Measurements from ENCODE around the gene RGS7.
"Not testable (repeated sequence)": the region's sequence is repeated elsewhere in the genome, so short reads cannot be mapped to it uniquely, and the experiment has no call there.

RGS7 gene

GRCh38 chr1:241095847-241096246 is 261.2 kb downstream of the RGS7 start:
- in situ Hi-C loops (cut with HindIII; ENCODE audit: low sequenced_read_pairs), result no loop called here
- DNase-seq (ENCODE audit: low read depth), result no peak
- TF ChIP-seq, protein P1, sequence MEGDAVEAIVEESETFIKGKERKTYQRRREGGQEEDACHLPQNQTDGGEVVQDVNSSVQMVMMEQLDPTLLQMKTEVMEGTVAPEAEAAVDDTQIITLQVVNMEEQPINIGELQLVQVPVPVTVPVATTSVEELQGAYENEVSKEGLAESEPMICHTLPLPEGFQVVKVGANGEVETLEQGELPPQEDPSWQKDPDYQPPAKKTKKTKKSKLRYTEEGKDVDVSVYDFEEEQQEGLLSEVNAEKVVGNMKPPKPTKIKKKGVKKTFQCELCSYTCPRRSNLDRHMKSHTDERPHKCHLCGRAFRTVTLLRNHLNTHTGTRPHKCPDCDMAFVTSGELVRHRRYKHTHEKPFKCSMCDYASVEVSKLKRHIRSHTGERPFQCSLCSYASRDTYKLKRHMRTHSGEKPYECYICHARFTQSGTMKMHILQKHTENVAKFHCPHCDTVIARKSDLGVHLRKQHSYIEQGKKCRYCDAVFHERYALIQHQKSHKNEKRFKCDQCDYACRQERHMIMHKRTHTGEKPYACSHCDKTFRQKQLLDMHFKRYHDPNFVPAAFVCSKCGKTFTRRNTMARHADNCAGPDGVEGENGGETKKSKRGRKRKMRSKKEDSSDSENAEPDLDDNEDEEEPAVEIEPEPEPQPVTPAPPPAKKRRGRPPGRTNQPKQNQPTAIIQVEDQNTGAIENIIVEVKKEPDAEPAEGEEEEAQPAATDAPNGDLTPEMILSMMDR (IDR thresholded peaks at IDR 0.05; ENCODE audit: low read depth, low read length, missing control alignments), result no peak
- H3K4me3 ChIP-seq (ENCODE audit: low read depth, low read length), result no peak overlapping the region

DNA sequence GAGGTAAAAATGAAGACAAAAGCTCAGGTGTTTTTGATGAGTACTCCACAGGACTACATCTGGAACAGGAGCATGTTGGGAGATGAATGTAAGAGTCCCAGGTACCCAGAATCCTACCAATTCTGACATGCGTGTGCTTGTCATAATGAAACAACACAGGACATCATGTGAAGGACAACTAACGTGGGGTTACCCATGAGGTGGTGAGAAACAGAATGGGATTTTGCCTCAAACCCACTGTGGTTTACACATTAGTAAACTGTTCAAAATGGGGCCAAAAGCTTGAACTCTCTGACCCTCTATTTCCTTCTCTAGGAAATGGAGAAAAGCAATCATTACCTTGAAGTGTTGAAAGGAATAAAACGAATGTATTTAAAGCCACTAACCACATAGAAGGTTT is 266.2 kb downstream of the RGS7 start:
- in situ Hi-C loops (cut with HindIII; ENCODE audit: low sequenced_read_pairs), result no loop called here
- DNase-seq (ENCODE audit: low read depth), result no peak
- TF ChIP-seq, protein P1 (IDR thresholded peaks at IDR 0.05; ENCODE audit: low read depth, low read length, missing control alignments), result no peak
- H3K4me3 ChIP-seq (ENCODE audit: low read depth, low read length), result no peak overlapping the region

DNA sequence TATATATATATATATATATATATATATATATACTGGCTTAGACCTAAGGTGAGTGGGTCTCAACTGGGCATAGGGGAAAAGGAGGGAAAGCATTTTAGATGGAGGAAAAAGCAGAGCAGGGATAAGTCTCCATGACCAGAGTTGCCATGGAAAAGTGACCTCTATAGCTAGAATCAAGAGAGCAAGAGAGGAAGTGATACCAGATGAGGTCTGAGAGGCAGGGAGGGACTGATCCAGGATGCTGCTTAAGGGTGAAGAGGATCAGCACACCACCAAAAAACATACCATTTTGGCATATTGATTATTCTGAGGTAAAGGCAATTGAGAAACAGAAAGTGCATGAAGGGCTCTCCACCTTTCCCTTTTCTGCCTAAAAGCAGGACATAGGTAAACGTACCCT is 267.9 kb downstream of the RGS7 start:
- DNase-seq (ENCODE audit: low read depth); in situ Hi-C loops (cut with HindIII; ENCODE audit: low sequenced_read_pairs); H3K4me3 ChIP-seq (ENCODE audit: low read depth, low read length): not testable (repeated sequence)

DNA sequence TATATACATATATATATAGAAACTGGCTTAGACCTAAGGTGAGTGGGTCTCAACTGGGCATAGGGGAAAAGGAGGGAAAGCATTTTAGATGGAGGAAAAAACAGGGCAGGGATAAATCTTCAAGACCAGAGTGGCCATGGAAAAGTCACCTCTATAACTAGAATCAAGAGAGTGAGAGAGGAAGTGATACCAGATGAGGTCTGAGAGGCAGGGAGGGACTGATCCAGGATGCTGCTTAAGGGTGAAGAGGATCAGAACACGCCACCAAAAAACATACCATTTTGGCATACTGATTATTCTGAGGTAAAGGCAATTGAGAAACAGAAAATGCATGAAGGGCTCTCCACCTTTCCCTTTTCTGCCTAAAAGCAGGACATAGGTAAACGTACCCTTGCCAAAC is 268.9 kb downstream of the RGS7 start:
- H3K4me3 ChIP-seq (ENCODE audit: low read depth, low read length); DNase-seq (ENCODE audit: low read depth); in situ Hi-C loops (cut with HindIII; ENCODE audit: low sequenced_read_pairs): not testable (repeated sequence)

DNA sequence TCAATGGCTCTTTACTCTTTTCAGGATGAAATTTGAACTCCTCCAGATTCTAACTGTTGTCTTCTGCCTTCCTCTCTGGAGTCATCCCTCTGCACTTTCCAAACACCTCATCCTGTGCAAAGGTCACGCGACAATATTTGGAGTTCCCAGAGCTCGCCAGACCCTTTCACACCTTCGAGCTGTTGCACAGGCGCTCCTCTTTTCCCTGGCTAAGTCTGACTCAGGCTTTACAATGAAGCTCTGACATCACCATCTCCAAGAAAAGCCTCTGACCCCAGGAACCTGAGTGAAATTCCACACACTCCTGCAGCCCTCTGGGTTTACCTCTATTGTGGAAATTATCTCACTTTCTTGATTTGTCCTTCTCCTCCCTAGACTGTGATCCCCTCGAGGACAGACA is 270.3 kb downstream of the RGS7 start:
- no peak overlapping the region for H3K4me3 ChIP-seq (ENCODE audit: low read depth, low read length)
- in situ Hi-C loops (cut with HindIII; ENCODE audit: low sequenced_read_pairs), result no loop called here
- no peak for DNase-seq (ENCODE audit: low read depth)

DNA sequence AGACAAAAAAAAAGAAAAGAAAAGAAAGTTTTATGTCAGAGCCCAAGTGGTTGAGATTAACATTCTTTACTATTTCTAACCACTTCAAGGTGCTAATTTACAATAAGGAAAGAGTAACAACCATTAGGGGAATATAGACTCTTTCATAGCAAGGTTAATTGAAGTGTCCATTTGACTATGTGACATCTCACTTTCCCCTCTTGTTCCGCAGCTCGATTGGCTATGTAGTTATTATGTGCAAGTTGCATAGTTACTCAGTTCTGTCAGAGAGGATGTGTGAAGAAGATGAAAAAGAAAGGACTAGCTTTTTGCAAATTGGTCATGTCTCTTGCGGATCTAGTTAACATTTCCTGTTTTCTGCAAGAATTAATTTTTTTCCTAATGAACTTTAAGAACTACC is 273.7 kb downstream of the RGS7 start:
- no peak for DNase-seq (ENCODE audit: low read depth)
- in situ Hi-C loops (cut with HindIII; ENCODE audit: low sequenced_read_pairs), result no loop called here
- TF ChIP-seq, protein P1 (IDR thresholded peaks at IDR 0.05; ENCODE audit: low read depth, low read length, missing control alignments), result no peak
- H3K4me3 ChIP-seq (ENCODE audit: low read depth, low read length), result no peak overlapping the region

More for the DNA sequence above, 270.3 kb downstream of the RGS7 start:
- TF ChIP-seq, protein P1 (IDR thresholded peaks at IDR 0.05; ENCODE audit: low read depth, low read length, missing control alignments), result no peak

- no peak overlapping the region for H3K4me3 ChIP-seq (ENCODE audit: low read depth, low read length)
- no peak for DNase-seq (ENCODE audit: low read depth)
- in situ Hi-C loops (cut with HindIII; ENCODE audit: low sequenced_read_pairs), result no loop called here
- TF ChIP-seq, protein P1 (IDR thresholded peaks at IDR 0.05; ENCODE audit: low read depth, low read length, missing control alignments), result no peak
Observed at GRCh38 chr1:241081473-241081872, 275.5 kb downstream of the RGS7 start.

- no peak overlapping the region for H3K4me3 ChIP-seq (ENCODE audit: low read depth, low read length)
- in situ Hi-C loops (cut with HindIII; ENCODE audit: low sequenced_read_pairs), result no loop called here
- no peak for DNase-seq (ENCODE audit: low read depth)
- TF ChIP-seq, protein P1 (IDR thresholded peaks at IDR 0.05; ENCODE audit: low read depth, low read length, missing control alignments), result no peak
Observed at GRCh38 chr1:241079459-241079858, 277.5 kb downstream of the RGS7 start.

All from astrocyte of the cerebellum (primary cell).